Erythroblast (primary cell): ENCODE results near the gene TRAPPC6A.

Experiments
- GATA1 ChIP-seq: IDR thresholded peaks from 2 replicates; pipeline ENCODE4 v1.6.1; 2011; ENCODE audit warnings: low read depth, mild to moderate bottlenecking, control low read depth, low read length, moderate library complexity
- POLR2A ChIP-seq: IDR thresholded peaks from 2 replicates; pipeline ENCODE4 v1.6.1; 2011; ENCODE audit warnings: mild to moderate bottlenecking, low read length

DNA sequence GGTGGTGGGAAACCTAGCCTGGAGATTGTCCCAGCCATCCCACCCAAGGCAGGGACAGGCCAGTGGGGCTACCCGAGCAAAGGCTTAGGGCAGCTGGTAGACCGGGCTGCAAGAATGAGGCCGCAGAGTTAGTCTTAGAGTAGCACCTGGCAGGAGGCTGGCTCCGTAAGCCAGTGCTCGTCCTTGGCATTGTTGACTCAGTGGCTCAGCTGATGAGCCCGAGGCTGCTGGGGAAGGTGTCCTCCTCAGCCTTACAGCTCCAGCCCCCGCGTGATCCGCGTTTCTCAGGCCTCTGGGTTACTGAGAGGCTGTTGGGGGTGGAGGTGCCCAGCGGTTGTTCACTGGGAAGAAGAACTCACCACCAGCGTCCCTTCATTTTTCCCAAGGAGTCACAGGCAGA, 60.4 kb downstream of the TRAPPC6A start:
- TF ChIP-seq POLR2A = no peak
- no peak for TF ChIP-seq GATA1
